ENCODE measurements around the gene MAP3K7.

MAP3K7 gene

DNA sequence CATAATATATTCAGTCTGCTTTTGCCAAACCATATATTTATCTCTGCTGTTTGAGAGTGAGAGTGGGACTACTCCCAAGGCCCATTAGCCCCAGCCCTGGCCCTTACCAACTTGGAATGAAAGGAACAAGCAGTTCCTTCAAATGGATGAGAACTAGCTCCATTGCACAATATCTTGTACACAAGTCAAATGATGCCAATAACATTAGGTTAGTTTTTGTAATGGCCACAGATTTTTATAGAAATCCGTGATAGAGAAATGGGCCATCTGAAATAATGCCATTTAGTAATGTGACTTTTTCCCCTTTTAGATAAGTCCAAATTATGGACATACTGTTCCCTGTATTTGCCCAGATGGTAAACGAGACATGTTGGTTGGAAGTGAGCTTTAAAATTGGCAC lies 117.0 kb downstream of the MAP3K7 start:
- Histone ChIP-seq H3K9ac (ENCODE audit: low read length) (no peak overlapping the region), H3K27me3 (ENCODE audit: control insufficient read depth, insufficient read depth, low read length) (no peaks in the 10 kb centered on the region), H3K27ac (ENCODE audit: low read depth, low read length) (no peak overlapping the region), H3K4me1 (ENCODE audit: control insufficient read depth, insufficient read depth, low read length) (no peaks in the 10 kb centered on the region), H3K4me3 (ENCODE audit: low read length) (no peak overlapping the region), H3K36me3 (ENCODE audit: control insufficient read depth, insufficient read depth, low read length) (no peaks in the 10 kb centered on the region)

DNA sequence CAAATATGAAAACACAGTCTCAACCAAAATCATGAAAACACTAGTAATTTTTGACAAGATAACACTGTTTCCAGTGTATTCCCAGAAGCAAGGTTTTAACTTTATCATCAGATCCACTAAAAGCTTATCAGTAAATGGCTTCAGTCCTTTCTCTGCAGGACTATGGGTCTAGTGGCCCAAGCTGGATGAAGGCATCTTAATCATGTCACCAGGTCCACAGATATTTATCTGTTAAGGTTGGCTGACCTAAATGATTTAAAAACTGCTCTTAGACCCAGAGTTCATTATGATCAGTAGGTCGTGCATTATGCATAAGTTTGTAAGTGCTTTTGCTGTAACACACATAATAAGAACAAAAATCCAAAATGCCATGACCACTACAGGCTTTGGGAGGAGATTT lies 118.0 kb downstream of the MAP3K7 start:
- no peak overlapping the region for H3K4me3 ChIP-seq (ENCODE audit: low read length)

DNA sequence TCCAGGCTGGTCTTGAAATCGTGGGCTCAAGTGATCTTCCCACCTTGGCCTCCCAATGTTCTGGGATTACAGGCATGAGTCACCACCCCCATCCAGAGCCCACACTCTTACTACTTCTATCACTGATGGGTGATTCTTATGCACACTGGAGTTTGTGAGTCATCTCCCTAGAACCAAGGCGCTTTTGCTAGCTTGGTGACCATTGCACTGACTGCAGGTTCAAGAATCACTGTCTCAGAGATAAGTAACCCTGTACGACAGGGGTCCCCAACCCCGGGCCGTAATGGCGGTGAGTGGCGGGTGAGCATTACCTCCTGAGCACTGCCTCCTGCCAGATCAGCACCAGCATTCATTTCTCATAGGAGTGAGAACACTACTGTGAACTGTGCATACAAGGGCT lies 118.8 kb downstream of the MAP3K7 start:
- no peaks in the 10 kb centered on the region for H3K4me1 ChIP-seq (ENCODE audit: control insufficient read depth, insufficient read depth, low read length)
- no peak overlapping the region for H3K4me3 ChIP-seq (ENCODE audit: low read length)
- no peaks in the 10 kb centered on the region for H3K27me3 ChIP-seq (ENCODE audit: control insufficient read depth, insufficient read depth, low read length)

More for the DNA sequence above, 118.0 kb downstream of the MAP3K7 start:
- no peak overlapping the region for H3K9ac ChIP-seq (ENCODE audit: low read length)
- no peaks in the 10 kb centered on the region for H3K27me3 ChIP-seq (ENCODE audit: control insufficient read depth, insufficient read depth, low read length)
- H3K4me1 ChIP-seq (ENCODE audit: control insufficient read depth, insufficient read depth, low read length), result no peaks in the 10 kb centered on the region
- H3K27ac ChIP-seq (ENCODE audit: low read depth, low read length), result no peak overlapping the region
- H3K36me3 ChIP-seq (ENCODE audit: control insufficient read depth, insufficient read depth, low read length), result no peaks in the 10 kb centered on the region

DNA sequence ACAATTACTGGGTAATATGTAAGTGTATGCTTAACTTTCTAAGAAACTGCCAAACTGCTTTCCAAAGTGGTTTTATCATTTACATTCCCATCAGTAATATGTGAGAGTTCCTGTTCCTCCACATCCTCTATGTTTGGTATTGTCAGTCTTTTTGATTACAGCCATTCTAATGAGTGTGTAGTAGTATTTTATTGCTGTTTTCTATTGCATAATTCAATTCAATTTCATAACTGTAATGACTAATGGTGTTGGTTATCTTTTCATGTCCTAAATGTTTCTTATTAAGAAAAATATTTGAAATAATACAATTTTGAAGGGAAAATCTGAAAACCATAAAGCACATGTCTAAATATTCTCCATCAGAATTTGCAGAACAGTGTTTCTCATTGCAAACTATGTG lies 119.3 kb downstream of the MAP3K7 start:
- H3K36me3 ChIP-seq (ENCODE audit: control insufficient read depth, insufficient read depth, low read length), result no peaks in the 10 kb centered on the region
- H3K27ac ChIP-seq (ENCODE audit: low read depth, low read length), result no peak overlapping the region
- H3K4me1 ChIP-seq (ENCODE audit: control insufficient read depth, insufficient read depth, low read length), result no peaks in the 10 kb centered on the region
- H3K9ac ChIP-seq (ENCODE audit: low read length), result no peak overlapping the region
- no peak overlapping the region for H3K4me3 ChIP-seq (ENCODE audit: low read length)
- H3K27me3 ChIP-seq (ENCODE audit: control insufficient read depth, insufficient read depth, low read length), result no peaks in the 10 kb centered on the region

More for the DNA sequence above, 118.8 kb downstream of the MAP3K7 start:
- Histone ChIP-seq H3K9ac (ENCODE audit: low read length) (no peak overlapping the region), H3K36me3 (ENCODE audit: control insufficient read depth, insufficient read depth, low read length) (no peaks in the 10 kb centered on the region), H3K27ac (ENCODE audit: low read depth, low read length) (no peak overlapping the region)

DNA sequence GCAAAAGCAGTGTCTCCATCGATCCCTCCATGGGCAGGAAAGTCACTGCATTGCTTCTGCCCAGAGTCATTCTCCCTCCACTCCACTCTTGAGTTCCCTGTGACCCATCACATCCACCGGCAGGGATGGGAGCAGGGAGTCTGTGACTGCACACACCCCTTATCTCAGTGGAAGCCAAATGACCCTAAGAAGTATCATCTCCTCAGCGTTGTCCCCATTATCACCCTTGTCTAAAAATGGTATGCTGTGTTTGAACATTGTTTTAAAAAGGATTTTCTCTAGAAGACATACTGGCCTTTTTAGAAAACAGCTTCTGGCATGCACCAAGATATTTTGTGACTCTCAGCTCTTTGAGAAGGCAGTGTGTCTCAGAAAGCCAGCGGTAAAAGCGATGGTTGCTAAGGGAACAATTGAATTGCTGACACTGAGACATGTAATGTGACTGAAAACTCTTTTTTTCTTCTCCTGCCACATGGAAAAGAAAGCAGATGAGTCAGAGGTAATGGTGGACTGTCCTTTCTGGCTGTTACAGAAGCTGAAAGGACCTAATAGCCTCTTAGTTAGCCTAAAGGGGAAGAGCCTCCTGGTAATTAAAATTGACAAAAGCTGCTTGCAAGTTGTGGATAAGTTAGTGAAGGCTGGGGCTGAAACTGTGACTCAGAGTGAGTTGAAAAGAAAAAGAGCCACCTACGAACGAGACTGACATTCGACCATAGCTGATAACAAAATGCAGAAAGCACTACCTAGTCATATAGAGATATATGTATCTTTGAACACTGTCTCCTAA lies 120.5 kb downstream of the MAP3K7 start:
- no peaks in the 10 kb centered on the region for H3K4me1 ChIP-seq (ENCODE audit: control insufficient read depth, insufficient read depth, low read length)
- H3K4me3 ChIP-seq (ENCODE audit: low read length), result no peak overlapping the region
- no peak overlapping the region for H3K9ac ChIP-seq (ENCODE audit: low read length)
- no peak overlapping the region for H3K27ac ChIP-seq (ENCODE audit: low read depth, low read length)
- no peaks in the 10 kb centered on the region for H3K27me3 ChIP-seq (ENCODE audit: control insufficient read depth, insufficient read depth, low read length)
- no peaks in the 10 kb centered on the region for H3K36me3 ChIP-seq (ENCODE audit: control insufficient read depth, insufficient read depth, low read length)

DNA sequence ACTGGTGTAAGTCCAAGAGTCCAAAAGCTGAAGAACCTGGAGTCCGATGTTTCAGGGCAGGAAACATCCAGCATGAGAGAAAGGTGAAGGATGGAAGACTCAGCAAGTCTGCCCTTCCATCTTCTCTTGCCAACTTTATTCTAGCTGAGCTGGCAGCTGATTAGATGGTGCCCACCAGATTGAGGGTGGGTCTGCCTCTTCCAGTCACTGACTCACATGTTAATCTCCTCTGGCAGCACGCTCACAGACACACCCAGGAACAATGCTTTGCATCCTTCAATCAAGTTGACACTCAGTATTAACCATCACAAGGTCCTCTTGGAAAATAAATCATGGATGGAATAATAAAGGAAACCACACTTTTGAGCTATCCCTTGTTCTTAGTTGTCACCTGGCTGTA lies 121.2 kb downstream of the MAP3K7 start:
- H3K27ac ChIP-seq (ENCODE audit: low read depth, low read length), result no peak overlapping the region
- no peak overlapping the region for H3K9ac ChIP-seq (ENCODE audit: low read length)
- no peak overlapping the region for H3K4me3 ChIP-seq (ENCODE audit: low read length)
- H3K36me3 ChIP-seq (ENCODE audit: control insufficient read depth, insufficient read depth, low read length), result no peaks in the 10 kb centered on the region
- no peaks in the 10 kb centered on the region for H3K27me3 ChIP-seq (ENCODE audit: control insufficient read depth, insufficient read depth, low read length)
- H3K4me1 ChIP-seq (ENCODE audit: control insufficient read depth, insufficient read depth, low read length), result no peaks in the 10 kb centered on the region

DNA sequence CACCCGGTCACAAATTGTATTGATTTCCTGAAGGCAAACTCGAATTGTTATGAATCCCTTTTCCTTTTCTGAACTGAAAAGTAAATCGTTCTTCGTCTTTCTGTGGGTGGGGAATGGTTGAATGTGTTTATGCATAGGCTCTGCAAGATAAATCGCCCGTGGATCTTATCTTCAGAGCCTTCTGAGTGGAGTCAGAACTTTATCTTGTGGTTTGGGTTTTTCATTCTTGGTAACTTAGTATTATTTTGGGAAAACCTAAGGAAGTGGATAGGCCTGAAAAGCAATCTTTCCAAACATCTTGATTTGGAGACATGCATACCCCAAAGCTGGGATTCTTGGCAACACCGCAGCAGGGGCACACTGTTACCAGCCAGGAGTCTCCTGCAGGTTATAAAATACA lies 122.4 kb downstream of the MAP3K7 start:
- H3K4me3 ChIP-seq (ENCODE audit: low read length), result no peak overlapping the region
- no peak overlapping the region for H3K27ac ChIP-seq (ENCODE audit: low read depth, low read length)
- no peaks in the 10 kb centered on the region for H3K27me3 ChIP-seq (ENCODE audit: control insufficient read depth, insufficient read depth, low read length)
- H3K9ac ChIP-seq (ENCODE audit: low read length), result no peak overlapping the region
- H3K36me3 ChIP-seq (ENCODE audit: control insufficient read depth, insufficient read depth, low read length), result no peaks in the 10 kb centered on the region
- H3K4me1 ChIP-seq (ENCODE audit: control insufficient read depth, insufficient read depth, low read length), result no peaks in the 10 kb centered on the region

DNA sequence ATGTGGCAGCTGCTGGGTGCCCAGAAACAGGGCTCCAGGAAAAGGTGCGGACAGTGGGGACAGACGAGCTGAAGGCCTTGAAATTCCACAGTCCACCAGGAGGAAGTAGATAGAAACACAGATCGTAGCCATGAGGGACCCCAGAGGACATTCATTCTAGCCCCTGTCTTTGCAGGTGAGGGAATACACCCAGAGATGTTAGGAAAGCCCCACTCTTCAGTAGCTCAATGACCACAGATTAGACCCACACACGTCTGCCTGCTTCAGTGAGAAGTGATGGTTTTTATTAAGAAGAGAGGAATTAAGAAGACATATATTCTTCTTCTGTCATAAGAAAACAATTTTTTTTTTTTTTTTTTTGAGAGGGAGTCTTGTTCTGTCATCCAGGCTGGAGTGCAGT lies 123.0 kb downstream of the MAP3K7 start:
- H3K36me3 ChIP-seq (ENCODE audit: control insufficient read depth, insufficient read depth, low read length), result no peaks in the 10 kb centered on the region
- no peak overlapping the region for H3K27ac ChIP-seq (ENCODE audit: low read depth, low read length)
- H3K4me3 ChIP-seq (ENCODE audit: low read length), result no peak overlapping the region
- H3K9ac ChIP-seq (ENCODE audit: low read length), result no peak overlapping the region
- no peaks in the 10 kb centered on the region for H3K27me3 ChIP-seq (ENCODE audit: control insufficient read depth, insufficient read depth, low read length)
- no peaks in the 10 kb centered on the region for H3K4me1 ChIP-seq (ENCODE audit: control insufficient read depth, insufficient read depth, low read length)
